Measurements from ENCODE around the gene NUMB. TPM values are rescaled to one million over a fixed set of nuclear protein-coding genes. Genes with fewer than 3 reads are reported as not detected.

Gene NUMB
- total RNA-seq, 1 donor from 2014 or later = 92.4 TPM

DNA sequence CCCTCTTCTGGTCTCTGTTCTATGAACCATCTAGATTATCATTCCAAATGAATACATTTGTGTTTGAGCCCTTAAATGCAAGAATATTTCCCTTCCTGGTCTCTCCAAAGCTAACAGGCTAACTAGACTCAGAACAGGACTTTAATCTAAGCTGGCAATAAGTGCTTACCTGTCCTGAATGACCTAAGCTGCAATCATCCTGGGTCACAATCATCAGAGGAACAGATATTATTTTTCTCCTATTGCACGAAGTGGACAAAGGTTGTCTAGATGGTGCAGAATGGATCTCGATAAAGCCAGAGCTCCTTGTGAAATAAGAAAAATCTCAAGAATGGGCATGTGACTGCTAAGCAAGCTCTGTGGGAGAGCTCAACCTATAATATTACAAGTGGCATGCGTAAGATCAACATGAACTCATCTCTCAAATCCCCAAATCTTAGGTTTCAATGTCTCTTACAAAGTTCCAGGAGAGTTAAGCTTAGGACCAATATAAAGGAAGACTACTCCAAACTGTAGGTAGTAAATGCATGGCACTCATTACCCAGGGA lies 10.6 kb upstream of the NUMB start:
- no peak for TF ChIP-seq CTCF (IDR thresholded peaks at IDR 0.05; ENCODE audit: unreplicated experiment)
- Mint-ChIP-seq H3K36me3 (ENCODE audit: insufficient read depth) (no peaks in the 10 kb centered on the region), H3K27me3 (no peaks in the 10 kb centered on the region), H3K9me3 (ENCODE audit: low read depth) (no peaks in the 10 kb centered on the region), H3K27ac (no peak overlapping the region), H3K4me3 (ENCODE audit: low read depth) (no peak overlapping the region), H3K4me1 (ENCODE audit: low read depth) (peaks cover 3% of the 10 kb centered on the region)
- no peak for DNase-seq (ENCODE audit: low spot score, unreplicated experiment)

GRCh38 chr14:73467800-73468199 lies 9.5 kb upstream of the NUMB start:
- Mint-ChIP-seq H3K4me3 (ENCODE audit: low read depth) (no peak overlapping the region), H3K4me1 (ENCODE audit: low read depth) (peaks cover 4% of the 10 kb centered on the region), H3K9me3 (ENCODE audit: low read depth) (no peaks in the 10 kb centered on the region), H3K27ac (no peak overlapping the region), H3K36me3 (ENCODE audit: insufficient read depth) (no peaks in the 10 kb centered on the region), H3K27me3 (no peaks in the 10 kb centered on the region)
- DNase-seq (ENCODE audit: low spot score, unreplicated experiment) = no peak
- no peak for TF ChIP-seq CTCF (IDR thresholded peaks at IDR 0.05; ENCODE audit: unreplicated experiment)

GRCh38 chr14:73467377-73467776 lies 9.0 kb upstream of the NUMB start:
- no peak for TF ChIP-seq CTCF (IDR thresholded peaks at IDR 0.05; ENCODE audit: unreplicated experiment)
- Mint-ChIP-seq H3K27ac (no peak overlapping the region), H3K36me3 (ENCODE audit: insufficient read depth) (no peaks in the 10 kb centered on the region), H3K27me3 (no peaks in the 10 kb centered on the region), H3K4me3 (ENCODE audit: low read depth) (no peak overlapping the region), H3K4me1 (ENCODE audit: low read depth) (peaks cover 8% of the 10 kb centered on the region), H3K9me3 (ENCODE audit: low read depth) (no peaks in the 10 kb centered on the region)
- no peak for DNase-seq (ENCODE audit: low spot score, unreplicated experiment)

GRCh38 chr14:73466861-73467260 lies 8.5 kb upstream of the NUMB start:
- H3K36me3 Mint-ChIP-seq (ENCODE audit: insufficient read depth) = no peaks in the 10 kb centered on the region
- H3K4me3 Mint-ChIP-seq (ENCODE audit: low read depth) = no peak overlapping the region
- no peak overlapping the region for H3K27ac Mint-ChIP-seq

DNA sequence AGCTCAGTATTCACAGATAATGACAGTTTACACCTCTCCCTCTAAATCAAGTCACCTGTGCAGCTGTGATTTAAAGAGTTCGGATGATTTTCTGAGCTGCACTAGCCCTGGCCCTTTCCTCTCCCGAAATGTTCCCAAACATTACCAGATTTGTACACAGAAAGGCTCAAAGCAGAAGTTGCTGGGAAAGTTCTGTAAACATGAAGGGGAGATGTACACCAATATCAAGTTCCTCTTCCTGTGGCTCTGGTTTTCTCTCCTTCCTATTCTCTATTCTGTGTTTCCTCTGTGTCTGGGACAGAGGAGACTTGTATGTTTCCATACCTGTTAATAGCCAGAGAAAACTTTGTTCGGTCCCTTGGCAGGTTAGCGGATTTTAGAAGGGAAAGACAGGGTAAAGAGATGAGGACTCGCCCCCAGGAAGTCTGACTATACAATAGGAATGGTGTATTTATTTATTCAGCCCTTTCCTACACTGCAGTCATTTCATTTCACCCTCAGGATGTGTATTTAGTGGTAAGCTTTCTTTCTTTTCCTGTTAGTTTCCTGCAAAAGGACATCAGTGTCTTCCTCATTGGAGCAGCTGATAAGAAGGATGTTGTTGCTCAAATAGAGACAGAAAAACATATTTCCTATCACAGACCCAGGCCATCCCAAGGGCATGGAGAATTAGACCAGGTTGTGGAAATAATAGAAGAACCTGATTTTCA lies 7.6 kb upstream of the NUMB start:
- H3K27me3 Mint-ChIP-seq = no peaks in the 10 kb centered on the region
- H3K36me3 Mint-ChIP-seq (ENCODE audit: insufficient read depth) = no peaks in the 10 kb centered on the region
- H3K4me1 Mint-ChIP-seq (ENCODE audit: low read depth) = peaks cover 18% of the 10 kb centered on the region
- H3K27ac Mint-ChIP-seq = no peak overlapping the region
- H3K4me3 Mint-ChIP-seq (ENCODE audit: low read depth) = no peak overlapping the region
- no peak for DNase-seq (ENCODE audit: low spot score, unreplicated experiment)
- no peak for TF ChIP-seq CTCF (IDR thresholded peaks at IDR 0.05; ENCODE audit: unreplicated experiment)
- H3K9me3 Mint-ChIP-seq (ENCODE audit: low read depth) = no peaks in the 10 kb centered on the region

More at GRCh38 chr14:73466861-73467260, 8.5 kb upstream of the NUMB start:
- no peak for DNase-seq (ENCODE audit: low spot score, unreplicated experiment)
- no peak for TF ChIP-seq CTCF (IDR thresholded peaks at IDR 0.05; ENCODE audit: unreplicated experiment)
- peaks cover 13% of the 10 kb centered on the region for H3K4me1 Mint-ChIP-seq (ENCODE audit: low read depth)
- no peaks in the 10 kb centered on the region for H3K27me3 Mint-ChIP-seq
- no peaks in the 10 kb centered on the region for H3K9me3 Mint-ChIP-seq (ENCODE audit: low read depth)
